Pulmonary artery endothelial cell (primary cell): ENCODE measurements around the gene TIMM22. TPM values are rescaled to one million over a fixed set of nuclear protein-coding genes. Genes with fewer than 3 reads are reported as not detected.

Source experiments
- DNase-seq: peaks from one replicate; pipeline ENCODE4 v3.0.0-alpha.2; 2011; ENCODE audit warnings: low read depth, low spot score
- total RNA-seq: library from RNA; depleted of rRNA; stranded (reverse); fragments of >200 nt; gene quantifications from 2 replicates; pipeline ENCODE4 v1.2.3, GENCODE V29; 2014

Gene TIMM22
- total RNA-seq, 1 donor from 2014 or later = 23.0 TPM

DNA sequence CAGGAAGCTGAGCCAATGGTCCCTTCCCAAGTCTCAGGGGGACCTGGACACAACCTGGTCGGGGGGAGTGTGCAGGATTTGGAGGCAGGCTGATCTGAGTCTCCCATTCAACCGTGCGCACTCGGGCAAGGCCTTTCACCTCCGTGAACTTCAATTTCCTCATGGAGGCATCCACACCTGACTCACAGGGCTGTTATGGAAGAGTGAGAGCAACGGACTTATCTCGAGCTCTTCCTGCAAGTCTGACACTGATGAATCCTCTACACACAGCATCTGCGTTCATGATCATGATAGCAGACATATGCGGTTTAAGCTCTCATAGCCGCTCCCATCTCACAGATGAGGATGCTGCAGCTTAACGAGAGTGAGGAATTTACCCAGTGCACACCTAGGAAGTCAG, 21.6 kb downstream of the TIMM22 start:
- no peak for DNase-seq

DNA sequence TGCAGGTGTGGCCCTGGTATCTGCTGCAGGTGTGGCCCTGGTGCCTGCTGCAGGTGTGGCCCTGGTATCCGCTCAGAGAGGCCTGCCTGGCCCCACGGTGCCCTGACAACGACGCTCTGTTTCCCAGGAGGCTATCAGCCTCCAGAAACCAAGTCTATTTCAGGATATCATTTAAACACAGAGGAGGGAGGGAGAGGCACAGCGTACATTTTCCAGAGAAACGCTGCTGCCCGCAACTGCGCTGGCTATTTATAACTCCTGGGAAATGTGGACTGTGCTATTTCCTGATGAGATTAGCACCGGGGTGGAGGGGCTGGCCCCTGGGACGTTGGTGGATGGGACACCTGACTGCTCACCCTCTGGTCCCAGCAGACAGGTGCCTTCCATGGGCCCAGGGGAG, 22.5 kb downstream of the TIMM22 start:
- no peak for DNase-seq

DNA sequence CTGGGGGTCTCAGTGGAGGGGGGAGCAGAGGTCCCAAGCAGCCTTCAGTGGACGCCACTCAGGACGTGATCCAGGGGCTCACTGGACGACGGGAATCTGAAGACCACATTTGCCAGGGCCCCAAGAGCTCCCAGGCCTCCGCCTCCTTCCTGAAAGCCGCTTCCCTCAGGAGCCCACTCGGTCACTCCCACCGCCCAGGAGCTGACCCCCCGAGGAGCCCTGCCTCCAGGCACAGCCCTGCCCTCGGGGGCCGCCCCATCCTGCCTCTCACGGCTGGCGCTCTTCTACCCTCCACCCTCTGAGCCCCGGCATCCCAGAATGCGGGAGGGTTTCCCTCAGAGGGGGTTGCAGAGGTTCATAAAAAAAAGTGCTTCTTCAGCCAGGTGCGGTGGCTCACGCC, 24.2 kb downstream of the TIMM22 start:
- DNase-seq = no peak

DNA sequence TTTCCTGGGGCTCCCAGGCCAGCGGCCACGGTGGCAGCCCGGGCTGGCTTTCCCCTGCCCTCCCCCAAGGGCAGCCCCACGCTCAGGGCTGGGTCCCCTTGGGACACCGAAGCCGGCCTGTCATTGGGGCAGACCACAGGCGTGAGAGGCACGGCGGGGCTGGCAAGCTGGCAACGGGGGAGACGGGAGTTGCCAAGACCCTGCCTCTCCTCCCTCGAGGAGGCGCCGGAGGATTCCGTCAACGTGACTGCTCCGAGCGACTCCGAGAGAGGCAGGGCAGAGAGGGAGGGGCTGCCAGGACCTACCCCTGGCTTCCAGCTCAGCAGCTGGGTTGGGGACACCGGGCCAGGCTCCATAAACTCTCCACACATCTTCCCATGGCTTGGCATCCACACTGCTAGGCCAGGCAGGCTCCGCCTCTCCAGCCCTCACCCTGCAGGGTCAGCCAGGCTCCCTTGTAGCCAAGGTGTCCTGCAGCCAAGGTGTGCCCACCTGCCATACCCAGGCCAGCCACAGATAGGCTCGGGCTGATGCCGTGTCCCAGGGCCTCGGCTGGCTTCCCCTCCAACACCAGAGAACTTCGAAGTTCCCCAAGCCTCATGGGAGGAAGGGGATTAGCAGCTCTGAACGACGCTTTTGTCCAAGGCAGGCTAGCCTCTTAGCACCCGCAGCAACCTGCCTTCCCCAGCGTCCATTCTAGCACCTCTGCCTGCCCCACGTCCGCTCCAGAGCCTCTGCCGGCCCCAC, 25.5 kb downstream of the TIMM22 start:
- no peak for DNase-seq

- DNase-seq = no peak
These were observed 27.1 kb downstream of the TIMM22 start for GRCh38 chr17:1024076-1024475.

DNA sequence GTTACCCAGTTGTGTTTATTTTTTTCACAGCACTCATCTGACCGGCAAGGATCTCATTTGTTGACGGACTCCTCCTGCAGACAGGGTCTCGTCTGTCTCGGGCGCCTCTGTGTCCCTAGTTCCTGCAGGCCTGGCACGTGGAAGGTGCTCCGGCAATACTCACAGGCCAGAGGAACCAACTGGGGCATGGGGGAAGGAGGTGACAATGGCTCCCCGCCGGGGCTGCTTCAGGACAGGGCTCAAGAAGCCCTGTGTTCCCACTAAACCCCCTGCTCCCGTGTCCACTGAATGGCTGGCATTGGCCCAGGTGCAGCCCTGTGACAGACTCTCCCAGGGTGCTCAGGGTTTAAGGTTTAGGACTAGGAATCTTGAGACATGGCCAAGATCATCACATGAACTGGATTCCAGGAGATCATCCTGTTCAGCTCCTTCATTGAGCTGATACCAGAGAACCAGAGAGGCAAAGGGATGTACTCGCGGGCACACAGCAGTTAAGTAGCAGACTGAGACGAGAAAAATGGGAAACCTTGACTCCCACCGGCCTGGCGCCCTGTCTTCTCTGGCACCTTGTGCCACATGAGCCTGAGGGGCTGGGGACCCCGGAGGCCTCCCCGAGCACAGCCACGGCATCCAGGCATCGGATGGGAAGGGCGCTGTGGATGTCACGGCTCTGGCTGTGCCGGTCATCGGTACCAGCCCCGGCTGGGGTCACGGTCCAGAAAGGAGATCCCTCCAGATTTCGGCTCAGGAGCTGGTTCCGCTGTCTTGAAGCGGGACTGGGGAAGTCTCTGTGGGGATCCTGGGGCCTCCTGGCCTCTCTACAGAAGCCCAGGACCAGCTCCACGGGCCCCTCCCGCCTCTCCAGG, 29.0 kb downstream of the TIMM22 start:
- no peak for DNase-seq

- DNase-seq = no peak
These were observed 29.7 kb downstream of the TIMM22 start for GRCh38 chr17:1026599-1026975.

DNA sequence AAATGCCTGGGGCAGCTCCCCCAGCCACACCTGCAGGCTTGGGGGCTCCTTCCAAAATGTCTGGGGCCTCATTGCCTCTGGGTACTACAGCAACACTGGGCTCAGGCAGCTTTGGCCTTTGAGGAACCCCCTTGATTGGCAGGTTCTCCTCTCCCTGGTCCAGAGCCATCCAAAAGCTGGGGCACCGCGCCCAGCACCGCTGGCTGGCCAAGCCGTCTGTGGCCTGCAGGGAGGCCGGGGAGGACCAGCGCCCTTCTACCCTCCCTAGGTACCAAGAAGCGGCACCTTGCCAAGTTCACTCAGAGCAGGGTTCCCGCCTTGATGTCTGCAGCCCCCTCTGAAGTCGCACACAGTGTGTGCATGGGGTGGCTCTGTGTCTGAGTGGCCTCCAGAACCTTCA, 30.1 kb downstream of the TIMM22 start:
- no peak for DNase-seq

- DNase-seq = no peak
These were observed 32.4 kb downstream of the TIMM22 start for GRCh38 chr17:1029196-1029921.

DNA sequence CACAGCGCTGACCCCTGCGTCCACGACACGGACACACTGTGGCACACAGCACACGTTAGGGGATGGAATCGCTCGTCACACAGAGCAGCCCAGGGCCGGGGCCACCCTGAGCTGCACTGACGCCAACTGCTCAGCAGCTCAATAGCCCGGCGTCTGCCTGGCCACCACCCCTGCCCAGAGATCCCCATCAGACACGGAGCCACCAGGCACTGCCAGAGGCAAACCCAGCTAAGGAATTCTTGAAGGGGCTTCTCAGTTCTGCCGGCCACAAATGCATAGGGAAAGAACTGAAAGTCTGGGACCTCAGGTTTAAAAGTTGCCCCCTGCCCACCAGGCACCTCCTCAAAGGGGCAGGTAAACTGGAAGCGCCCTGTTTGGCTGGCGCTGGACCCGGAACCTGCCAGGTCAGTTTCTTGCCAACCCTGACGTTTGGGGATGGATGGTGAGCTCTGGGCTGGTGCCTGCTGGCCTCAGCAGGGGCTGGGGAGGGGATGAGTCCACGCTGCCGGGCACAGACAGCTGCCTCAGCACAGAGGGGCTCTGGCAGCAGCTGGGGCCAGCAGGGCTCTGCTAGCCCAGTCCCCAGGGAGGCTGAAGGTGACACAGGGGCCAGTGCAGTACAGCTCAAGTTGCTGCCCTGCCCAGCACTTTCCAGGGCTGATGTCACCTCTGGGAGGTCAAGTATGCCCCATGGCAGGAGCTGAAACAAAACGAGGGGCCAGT, 33.2 kb downstream of the TIMM22 start:
- no peak for DNase-seq

DNA sequence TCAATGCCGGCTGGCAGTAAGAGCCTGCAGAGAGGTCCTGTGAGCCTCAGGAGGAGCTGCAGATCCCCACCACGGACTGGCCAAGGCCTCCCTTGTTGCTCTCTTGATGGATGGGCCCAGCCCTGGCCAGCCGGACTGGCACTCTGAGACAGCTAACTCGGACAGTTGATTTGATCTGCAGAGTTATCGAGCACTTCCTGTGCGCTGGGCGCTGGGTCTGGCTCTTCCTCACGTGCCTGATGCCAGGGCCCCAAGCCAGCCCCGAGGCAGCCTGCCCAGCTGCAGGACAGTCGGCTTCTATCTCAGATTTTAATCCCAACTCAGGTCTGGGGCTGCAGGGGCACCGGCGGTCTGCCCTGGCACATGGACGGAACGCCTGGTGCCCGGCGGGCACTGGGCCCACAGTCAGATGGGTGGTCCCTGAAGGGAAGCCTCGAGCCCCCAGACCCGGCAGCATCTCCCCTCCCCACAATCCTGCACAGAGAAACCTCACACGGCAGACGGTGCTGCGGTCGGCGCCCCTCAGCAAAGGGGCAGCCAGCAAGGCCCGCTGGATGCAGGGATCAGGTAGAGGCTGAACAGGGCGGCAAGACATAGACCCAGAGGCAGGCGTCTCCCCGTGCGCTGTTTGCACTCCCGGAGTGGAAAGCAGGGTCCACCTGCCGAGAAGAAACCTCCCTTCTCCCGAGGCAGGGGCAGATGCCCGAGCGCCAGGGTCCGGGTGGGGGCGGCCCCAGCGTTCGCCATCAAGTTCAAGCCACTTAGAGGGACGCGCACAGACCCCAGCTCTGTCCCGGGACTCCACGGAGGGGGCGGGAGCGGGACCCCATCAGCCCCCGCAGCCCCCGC, 34.0 kb downstream of the TIMM22 start:
- DNase-seq = no peak

DNA sequence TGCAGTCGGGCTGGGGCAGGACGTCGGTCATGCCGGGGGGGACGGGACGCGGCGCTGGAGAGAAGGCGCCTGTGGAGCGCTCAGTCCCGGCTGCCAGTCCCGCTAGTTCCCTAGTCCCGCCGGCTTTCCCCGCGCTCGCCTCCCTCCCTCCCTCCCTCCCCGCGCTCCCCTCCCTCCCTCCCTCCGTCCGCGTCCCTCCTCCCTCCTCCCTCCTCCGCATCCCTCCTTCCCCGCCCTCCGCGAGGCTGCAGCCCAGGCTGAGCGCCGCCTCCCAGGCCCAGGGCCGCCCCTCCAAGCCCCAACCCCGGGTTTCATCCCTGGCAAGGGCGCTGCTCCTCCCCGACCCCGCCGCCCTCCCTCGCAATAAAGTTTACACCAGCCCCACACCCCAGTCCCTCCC, 34.8 kb downstream of the TIMM22 start:
- no peak for DNase-seq

DNA sequence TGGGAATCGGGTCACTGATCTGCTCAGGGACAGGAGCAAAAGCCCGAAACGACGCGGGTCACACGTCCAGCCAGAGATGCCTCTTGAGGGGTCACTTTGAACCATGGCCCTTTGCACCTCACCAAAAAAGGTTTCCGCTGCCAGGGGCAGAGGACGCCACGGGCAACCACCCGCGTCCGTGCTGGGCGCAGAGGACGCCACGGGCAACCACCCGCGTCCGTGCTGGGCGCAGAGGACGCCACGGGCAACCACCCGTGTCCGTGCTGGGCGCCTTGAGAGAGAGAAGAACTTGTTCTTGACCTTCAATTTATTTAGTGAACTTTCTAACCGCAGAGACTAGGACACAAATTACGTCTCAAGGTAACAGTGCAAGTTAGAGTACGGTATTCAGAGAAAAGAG, 35.5 kb downstream of the TIMM22 start:
- DNase-seq = no peak

- no peak for DNase-seq
These were observed 36.6 kb downstream of the TIMM22 start for GRCh38 chr17:1033503-1033902.

DNA sequence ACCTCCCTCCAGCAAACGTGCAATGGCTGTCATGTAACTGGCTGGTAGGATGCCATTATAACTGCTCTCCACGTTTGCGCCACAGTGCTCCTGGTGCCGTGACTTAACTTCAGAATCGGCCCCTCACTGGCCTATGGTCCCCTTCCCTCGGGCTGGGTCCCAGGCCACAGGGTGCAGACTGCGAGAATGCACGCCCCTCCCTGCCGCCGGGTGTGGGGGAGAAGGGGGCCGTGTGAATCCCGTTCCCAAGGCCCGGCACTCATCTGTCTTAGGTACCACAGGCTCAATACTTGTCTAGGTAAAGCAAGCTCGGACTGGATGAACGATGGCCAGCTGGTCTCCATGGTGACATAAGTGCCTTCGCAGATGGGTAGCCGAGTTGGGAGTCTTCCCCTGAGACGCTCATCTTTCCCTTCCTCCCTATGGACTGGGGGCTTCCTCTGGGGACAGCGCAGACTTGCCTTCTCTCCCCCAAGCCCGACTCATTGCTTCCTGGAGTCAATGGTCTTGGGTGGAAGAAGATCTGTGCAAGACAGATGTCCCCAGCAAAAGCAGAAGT, 37.8 kb downstream of the TIMM22 start:
- no peak for DNase-seq

- no peak for DNase-seq
These were observed 38.7 kb downstream of the TIMM22 start for GRCh38 chr17:1035546-1036170.

GRCh38 chr17:1036171-1036844, 39.4 kb downstream of the TIMM22 start:
- DNase-seq = no peak

GRCh38 chr17:1036845-1037237, 39.9 kb downstream of the TIMM22 start:
- DNase-seq = no peak

GRCh38 chr17:1037238-1037879, 40.4 kb downstream of the TIMM22 start:
- DNase-seq = no peak
